Measurements from ENCODE around the gene CBLB.

DNA sequence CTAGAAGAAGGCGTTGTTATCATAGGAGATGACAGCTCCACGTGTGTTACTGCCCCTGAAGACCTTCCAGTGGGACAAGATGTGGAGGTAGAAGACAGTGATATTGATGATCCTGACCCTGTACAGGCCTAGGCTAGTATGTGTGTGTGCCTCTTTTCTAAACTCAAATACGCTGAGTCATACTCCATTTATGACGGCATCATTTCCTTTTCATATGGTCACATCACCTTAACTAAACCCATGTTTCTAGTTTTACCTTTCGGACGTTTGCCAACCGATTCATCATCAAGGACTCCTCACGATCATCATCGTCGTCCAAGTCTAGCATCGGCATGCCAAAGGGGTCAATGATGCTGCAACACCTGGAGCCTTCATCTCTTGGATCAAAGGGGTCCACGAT, 149.0 kb downstream of the CBLB start:
- no peak for TF ChIP-seq ZNF302 (CRISPR knock-in tag; IDR thresholded peaks at IDR 0.05)
- no peak for TF ChIP-seq HDAC2 (IDR thresholded peaks at IDR 0.05)
- no peak for TF ChIP-seq KDM1A (IDR thresholded peaks at IDR 0.05; ENCODE audit: low read depth)
- no peak for TF ChIP-seq SREBF2 (IDR thresholded peaks at IDR 0.05)
- TF ChIP-seq, protein P1, sequence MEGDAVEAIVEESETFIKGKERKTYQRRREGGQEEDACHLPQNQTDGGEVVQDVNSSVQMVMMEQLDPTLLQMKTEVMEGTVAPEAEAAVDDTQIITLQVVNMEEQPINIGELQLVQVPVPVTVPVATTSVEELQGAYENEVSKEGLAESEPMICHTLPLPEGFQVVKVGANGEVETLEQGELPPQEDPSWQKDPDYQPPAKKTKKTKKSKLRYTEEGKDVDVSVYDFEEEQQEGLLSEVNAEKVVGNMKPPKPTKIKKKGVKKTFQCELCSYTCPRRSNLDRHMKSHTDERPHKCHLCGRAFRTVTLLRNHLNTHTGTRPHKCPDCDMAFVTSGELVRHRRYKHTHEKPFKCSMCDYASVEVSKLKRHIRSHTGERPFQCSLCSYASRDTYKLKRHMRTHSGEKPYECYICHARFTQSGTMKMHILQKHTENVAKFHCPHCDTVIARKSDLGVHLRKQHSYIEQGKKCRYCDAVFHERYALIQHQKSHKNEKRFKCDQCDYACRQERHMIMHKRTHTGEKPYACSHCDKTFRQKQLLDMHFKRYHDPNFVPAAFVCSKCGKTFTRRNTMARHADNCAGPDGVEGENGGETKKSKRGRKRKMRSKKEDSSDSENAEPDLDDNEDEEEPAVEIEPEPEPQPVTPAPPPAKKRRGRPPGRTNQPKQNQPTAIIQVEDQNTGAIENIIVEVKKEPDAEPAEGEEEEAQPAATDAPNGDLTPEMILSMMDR (IDR thresholded peaks at IDR 0.05) = no peak
- no peak for TF ChIP-seq ATOH8 (CRISPR knock-in tag; IDR thresholded peaks at IDR 0.05; ENCODE audit: low read depth)
- no peak for TF ChIP-seq HOXB5 (CRISPR knock-in tag; IDR thresholded peaks at IDR 0.05)
- TF ChIP-seq RCOR1 (IDR thresholded peaks at IDR 0.05; ENCODE audit: low read depth, low read length) = no peak
- no peak for TF ChIP-seq HOXA7 (CRISPR knock-in tag; IDR thresholded peaks at IDR 0.05)
- no peak for TF ChIP-seq EP300 (IDR thresholded peaks at IDR 0.05)
- TF ChIP-seq, protein P2, sequence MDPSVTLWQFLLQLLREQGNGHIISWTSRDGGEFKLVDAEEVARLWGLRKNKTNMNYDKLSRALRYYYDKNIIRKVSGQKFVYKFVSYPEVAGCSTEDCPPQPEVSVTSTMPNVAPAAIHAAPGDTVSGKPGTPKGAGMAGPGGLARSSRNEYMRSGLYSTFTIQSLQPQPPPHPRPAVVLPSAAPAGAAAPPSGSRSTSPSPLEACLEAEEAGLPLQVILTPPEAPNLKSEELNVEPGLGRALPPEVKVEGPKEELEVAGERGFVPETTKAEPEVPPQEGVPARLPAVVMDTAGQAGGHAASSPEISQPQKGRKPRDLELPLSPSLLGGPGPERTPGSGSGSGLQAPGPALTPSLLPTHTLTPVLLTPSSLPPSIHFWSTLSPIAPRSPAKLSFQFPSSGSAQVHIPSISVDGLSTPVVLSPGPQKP (IDR thresholded peaks at IDR 0.05; ENCODE audit: low read depth, low read length) = no peak
- TF ChIP-seq POLR2A (IDR thresholded peaks at IDR 0.05; ENCODE audit: low read length) = no peak

Measured in A549 (cell line).